Measurements from ENCODE around the gene THNSL1. TPM values are rescaled to one million over a fixed set of nuclear protein-coding genes. Genes with fewer than 3 reads are reported as not detected.

Gene THNSL1, protein sequence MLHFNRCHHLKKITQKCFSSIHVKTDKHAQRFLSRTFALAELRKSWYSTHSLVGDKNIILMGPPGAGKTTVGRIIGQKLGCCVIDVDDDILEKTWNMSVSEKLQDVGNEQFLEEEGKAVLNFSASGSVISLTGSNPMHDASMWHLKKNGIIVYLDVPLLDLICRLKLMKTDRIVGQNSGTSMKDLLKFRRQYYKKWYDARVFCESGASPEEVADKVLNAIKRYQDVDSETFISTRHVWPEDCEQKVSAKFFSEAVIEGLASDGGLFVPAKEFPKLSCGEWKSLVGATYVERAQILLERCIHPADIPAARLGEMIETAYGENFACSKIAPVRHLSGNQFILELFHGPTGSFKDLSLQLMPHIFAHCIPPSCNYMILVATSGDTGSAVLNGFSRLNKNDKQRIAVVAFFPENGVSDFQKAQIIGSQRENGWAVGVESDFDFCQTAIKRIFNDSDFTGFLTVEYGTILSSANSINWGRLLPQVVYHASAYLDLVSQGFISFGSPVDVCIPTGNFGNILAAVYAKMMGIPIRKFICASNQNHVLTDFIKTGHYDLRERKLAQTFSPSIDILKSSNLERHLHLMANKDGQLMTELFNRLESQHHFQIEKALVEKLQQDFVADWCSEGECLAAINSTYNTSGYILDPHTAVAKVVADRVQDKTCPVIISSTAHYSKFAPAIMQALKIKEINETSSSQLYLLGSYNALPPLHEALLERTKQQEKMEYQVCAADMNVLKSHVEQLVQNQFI
- 1.1 and 3.9 TPM in 2 replicates for total RNA-seq (2011; cell fraction: chromatin; rRNA removed; ENCODE audit: low replicate concordance)
- 0.33 and 0.92 TPM in 2 replicates for total RNA-seq (2011; cell fraction: nucleolus; rRNA removed)
- total RNA-seq (2011; cell fraction: nucleoplasm; rRNA removed) = 1.5 and 2.0 TPM in 2 replicates
- total RNA-seq (2014; rRNA removed) (3.2 and 4.7 TPM in 2 replicates), total RNA-seq (2014; rRNA removed; fragmentation: Illumina TruSeq; extraction: Trizol) (8.6 and 8.9 TPM in 2 replicates), total RNA-seq (2015; rRNA removed; fragmentation: Illumina TruSeq; extraction: Trizol) (5.8 and 6.3 TPM in 2 replicates), total RNA-seq (2021) (6.2 and 6.4 TPM in 2 replicates), polyA plus RNA-seq (2011; rRNA removed) (6.0 and 7.5 TPM in 2 replicates), polyA plus RNA-seq (2014; fragmentation: Illumina TruSeq; extraction: Trizol) (6.4 and 7.0 TPM in 2 replicates), polyA plus RNA-seq (2014; fragmentation: Nextera tagmentation; extraction: Ambion mirVana) (1 to 10 TPM; 5.9 to 7.6 TPM), polyA plus RNA-seq (2014; rRNA removed) (4.2 and 4.5 TPM in 2 replicates), polyA minus RNA-seq (2011; rRNA and poly(A)+ RNA removed) (6.9 and 9.7 TPM in 2 replicates), Bru-seq, nascent RNA (percentile 67 among the genes with signal in this experiment), BruChase-seq, experiment 1, labeled RNA remaining after a 2-hour chase (percentile 65 among the genes with signal in this experiment), BruChase-seq, experiment 2, labeled RNA remaining after a 6-hour chase (percentile 64 among the genes with signal in this experiment)
- 1.3 and 2.5 TPM in 2 replicates for polyA plus RNA-seq (2011; cell fraction: cytosol; rRNA removed)
- 1.4 and 2.0 TPM in 2 replicates for polyA plus RNA-seq (2011; cell fraction: nucleus; rRNA removed)
- 3.5 and 5.3 TPM in 2 replicates for polyA plus RNA-seq (2012)
- 2.4 and 3.3 TPM in 2 replicates for polyA minus RNA-seq (2011; cell fraction: cytosol; rRNA and poly(A)+ RNA removed)
- 1.3 and 3.0 TPM in 2 replicates for polyA minus RNA-seq (2011; cell fraction: nucleus; rRNA and poly(A)+ RNA removed)
- long read RNA-seq, experiment 1, transcript THNSL1-202 (3 exons, 3,788 nt) = minor isoform, 18 of 66 reads
- long read RNA-seq, experiment 1, transcript THNSL1-201 (3 exons, 3,691 nt) = major isoform, 43 of 66 reads
- long read RNA-seq, experiment 1, partial matches to known transcripts = 3 of 66 reads
- long read RNA-seq, experiment 1, other reads (novel, unspliced or antisense) = 2 of 66 reads
- long read RNA-seq, experiment 2, partial matches to known transcripts = 1 of 8 reads
- long read RNA-seq, experiment 2, other reads (novel, unspliced or antisense) = 3 of 8 reads
- long read RNA-seq, experiment 3, transcript THNSL1-201 (3 exons, 3,691 nt) = major isoform, 16 of 21 reads
- long read RNA-seq, experiment 3, partial matches to known transcripts = 1 of 21 reads
- long read RNA-seq, experiment 3, other reads (novel, unspliced or antisense) = 1 of 21 reads

DNA sequence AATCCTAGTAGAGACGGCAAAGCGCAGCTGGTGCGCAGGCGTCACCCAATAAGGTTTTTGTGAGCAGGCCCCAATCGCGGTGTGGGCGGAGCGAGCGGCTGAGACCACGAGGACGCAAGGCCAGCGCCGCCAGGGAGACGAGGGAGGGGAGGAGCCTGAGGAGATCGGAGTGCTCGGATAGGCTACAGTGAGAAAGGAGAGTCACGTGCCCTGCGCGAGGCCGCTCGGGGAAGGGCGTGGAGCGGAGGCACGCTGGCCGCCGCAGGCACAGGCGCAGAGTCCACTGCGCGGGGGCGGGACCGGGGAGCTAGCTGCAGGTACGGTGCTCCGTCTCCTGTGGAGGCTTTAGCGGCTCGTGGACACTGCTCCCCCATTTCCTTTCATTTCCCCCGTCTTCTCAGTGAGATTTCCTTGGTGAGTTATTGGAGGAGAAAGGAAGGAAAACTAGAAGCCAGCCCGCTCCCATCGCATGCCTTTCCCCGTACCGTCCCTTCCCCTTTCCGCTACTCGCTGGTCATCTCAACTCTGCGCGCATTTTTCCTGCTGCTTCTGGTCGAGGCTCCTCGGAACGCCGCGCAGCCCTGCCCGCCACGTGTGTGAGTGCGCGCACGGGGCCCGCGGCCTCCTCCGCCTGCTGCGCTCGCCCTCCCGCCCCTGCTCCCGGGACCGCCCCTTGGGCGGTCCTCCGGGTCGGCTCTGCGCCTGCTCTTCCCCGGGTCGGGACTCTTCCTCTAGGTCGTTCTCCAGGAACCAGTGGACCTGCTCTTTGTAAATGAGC lies at the start of gene THNSL1:
Gene THNSL1 (plus strand): TSS at position 237 of the 778 bp plus-strand sequence. CDS start 6,612 bp downstream, outside the sequence.
- POLR2A ChIA-PET = interaction anchor here (0.5 to 1.4 kb wide), 5 partner anchors 10 to 581 kb away, joined by 3 to 6 read pairs (median 3); no protein-coding TSS in a partner anchor
- Histone ChIP-seq H4K20me1 (replicated peaks; ENCODE audit: control insufficient read depth, insufficient read depth, low read length) (no peaks in the 10 kb centered on the region), H2AFZ (ENCODE audit: low read depth, low read length) (peak within 1 kb of the TSS; percentile 94), H3K36me3 (ENCODE audit: control insufficient read depth, insufficient read depth, low read length) (no peaks in the 10 kb centered on the region; the same call in 2 of the 3 replicates), H3K27ac (ENCODE audit: extremely low read depth, low read depth, low read length) (peak within 1 kb of the TSS; percentile 94), H3K4me2 (ENCODE audit: insufficient read depth, low read length) (peak within 1 kb of the TSS; percentile 86), H3K9ac (ENCODE audit: insufficient read depth in 1 of 2, low read depth in 2 of 2, low read length in 2 of 2) (peak within 1 kb of the TSS; percentile 86 to 96), H3K9me1 (ENCODE audit: control insufficient read depth, insufficient read depth, low read length) (no peaks in the 10 kb centered on the region), H3K79me2 (ENCODE audit: control insufficient read depth, insufficient read depth, low read length) (peaks cover 14% of the 10 kb centered on the region), H3K4me3 (peak within 1 kb of the TSS; percentile 49), H3K27me3 (ENCODE audit: control insufficient read depth in 2 of 2, insufficient read depth in 2 of 2, low read length in 2 of 2) (no peaks in the 10 kb centered on the region), H3K4me1 (replicated peaks in 1 of 2; ENCODE audit: control insufficient read depth in 2 of 2, insufficient read depth in 2 of 2, low read length in 2 of 2) (peaks cover 7 to 9% of the 10 kb centered on the region in 2 experiments), H3K9me3 (replicated peaks; ENCODE audit: control insufficient read depth, insufficient read depth, low read depth, low read length) (no peaks in the 10 kb centered on the region)
- CTCF ChIA-PET (ENCODE audit: low intra/inter-chr PET ratio) = no interaction called here
- DNase-seq (ENCODE audit: extremely low read depth in 1 of 4, low spot score in 3 of 4) (peak; percentile 96 to 99 (median 97)), FAIRE-seq (peak; percentile 96), ATAC-seq (peak; percentile 99)
- intact Hi-C loops (cut with micrococcal nuclease) = loop anchor here (2.0 to 10.0 kb wide), 3 partner anchors 62 to 292 kb away; partner anchors contain the start of genes ARHGAP21 and PRTFDC1
- WGBS (ENCODE audit: insufficient coverage, low coverage, missing lambda C conversion rate) = under 1% methylated on average over 63 of the region's 69 CpGs
- in situ Hi-C loops (cut with MboI) = no loop called here
- BruUV-seq (replicated peaks) = TSS peak; percentile 87
- TF ChIP-seq NFRKB (IDR thresholded peaks at IDR 0.05; ENCODE audit: low read depth) (peak; percentile 84), PCBP2 (IDR thresholded peaks at IDR 0.05; ENCODE audit: low read depth, low read length, poor library complexity, severe bottlenecking) (no peak), ZNF696 (CRISPR knock-in tag; conservative IDR thresholded peaks at IDR 0.05) (no peak), ILK (tag; IDR thresholded peaks at IDR 0.05; ENCODE audit: borderline replicate concordance, low read depth) (no peak), ZEB2 (IDR thresholded peaks at IDR 0.05) (no peak), ZFX (CRISPR knock-in tag; IDR thresholded peaks at IDR 0.05) (peak; percentile 96)
- TF ChIP-seq, protein P1, sequence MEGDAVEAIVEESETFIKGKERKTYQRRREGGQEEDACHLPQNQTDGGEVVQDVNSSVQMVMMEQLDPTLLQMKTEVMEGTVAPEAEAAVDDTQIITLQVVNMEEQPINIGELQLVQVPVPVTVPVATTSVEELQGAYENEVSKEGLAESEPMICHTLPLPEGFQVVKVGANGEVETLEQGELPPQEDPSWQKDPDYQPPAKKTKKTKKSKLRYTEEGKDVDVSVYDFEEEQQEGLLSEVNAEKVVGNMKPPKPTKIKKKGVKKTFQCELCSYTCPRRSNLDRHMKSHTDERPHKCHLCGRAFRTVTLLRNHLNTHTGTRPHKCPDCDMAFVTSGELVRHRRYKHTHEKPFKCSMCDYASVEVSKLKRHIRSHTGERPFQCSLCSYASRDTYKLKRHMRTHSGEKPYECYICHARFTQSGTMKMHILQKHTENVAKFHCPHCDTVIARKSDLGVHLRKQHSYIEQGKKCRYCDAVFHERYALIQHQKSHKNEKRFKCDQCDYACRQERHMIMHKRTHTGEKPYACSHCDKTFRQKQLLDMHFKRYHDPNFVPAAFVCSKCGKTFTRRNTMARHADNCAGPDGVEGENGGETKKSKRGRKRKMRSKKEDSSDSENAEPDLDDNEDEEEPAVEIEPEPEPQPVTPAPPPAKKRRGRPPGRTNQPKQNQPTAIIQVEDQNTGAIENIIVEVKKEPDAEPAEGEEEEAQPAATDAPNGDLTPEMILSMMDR (IDR thresholded peaks at IDR 0.05 in 2 of 3, conservative IDR thresholded peaks at IDR 0.05 in 1 of 3; ENCODE audit: insufficient read depth in 2 of 3, low read depth in 1 of 3, low read length in 3 of 3) = 0 out of 6 replicates have a peak, but pooled peaks of 1 of the 3 experiments have one; percentile 2
- TF ChIP-seq, protein P2, sequence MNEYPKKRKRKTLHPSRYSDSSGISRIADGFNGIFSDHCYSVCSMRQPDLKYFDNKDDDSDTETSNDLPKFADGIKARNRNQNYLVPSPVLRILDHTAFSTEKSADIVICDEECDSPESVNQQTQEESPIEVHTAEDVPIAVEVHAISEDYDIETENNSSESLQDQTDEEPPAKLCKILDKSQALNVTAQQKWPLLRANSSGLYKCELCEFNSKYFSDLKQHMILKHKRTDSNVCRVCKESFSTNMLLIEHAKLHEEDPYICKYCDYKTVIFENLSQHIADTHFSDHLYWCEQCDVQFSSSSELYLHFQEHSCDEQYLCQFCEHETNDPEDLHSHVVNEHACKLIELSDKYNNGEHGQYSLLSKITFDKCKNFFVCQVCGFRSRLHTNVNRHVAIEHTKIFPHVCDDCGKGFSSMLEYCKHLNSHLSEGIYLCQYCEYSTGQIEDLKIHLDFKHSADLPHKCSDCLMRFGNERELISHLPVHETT (CRISPR knock-in tag; conservative IDR thresholded peaks at IDR 0.05 in 1 of 2, IDR thresholded peaks at IDR 0.05 in 1 of 2) = peak in 1 of 2 experiments; percentile 70; a peak in 2 of 4 replicates
